Measurements from ENCODE around the gene FICD.

Gene FICD

DNA sequence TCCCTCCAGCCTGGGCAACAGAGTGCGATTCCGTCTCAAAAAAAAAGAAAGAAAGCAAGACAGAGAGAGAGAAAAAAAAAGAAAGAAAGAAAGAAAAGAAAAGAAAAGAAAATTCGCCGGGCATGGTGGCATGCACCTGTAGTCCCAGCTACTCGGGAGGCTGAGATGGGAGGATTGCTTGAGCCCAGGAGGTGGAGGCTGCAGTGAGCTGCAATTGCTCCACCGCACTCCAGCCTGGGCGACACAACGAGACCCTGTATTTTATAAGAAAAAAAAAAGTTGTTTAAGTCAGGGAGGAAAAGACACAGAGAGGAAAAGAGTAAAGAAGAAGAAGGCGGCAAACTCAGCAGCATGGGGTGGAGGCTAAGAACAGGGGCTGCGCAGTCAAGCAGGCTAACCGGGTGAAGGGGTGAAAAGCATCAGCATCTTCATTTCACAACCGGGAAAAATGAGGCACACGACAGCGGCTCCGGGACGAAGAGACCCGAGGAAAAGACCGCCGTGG is 557 bp upstream of the FICD start:
- peak overlapping the region; percentile 92 for H3K4me3 ChIP-seq (ENCODE audit: low read length)
- peaks cover 32% of the 10 kb centered on the region for H3K36me3 ChIP-seq (ENCODE audit: control insufficient read depth, low read length)
- H3K27ac ChIP-seq (ENCODE audit: low read depth, low read length): no peak overlapping the region
- 0 out of 2 replicates have a peak, but pooled peaks cover 9% of the 10 kb centered on the region for H3F3A ChIP-seq (ENCODE audit: control insufficient read depth, insufficient read depth)
- peak overlapping the region; percentile 59 for H3K4me2 ChIP-seq (ENCODE audit: low read length)
- peaks cover 4% of the 10 kb centered on the region; the same call in 1 of the 2 replicates for H4K20me1 ChIP-seq (ENCODE audit: control insufficient read depth, insufficient read depth, low read depth, low read length)
- TF ChIP-seq EZH2phosphoT487 (IDR thresholded peaks at IDR 0.05; ENCODE audit: borderline replicate concordance, low read length): no peak
- TF ChIP-seq, protein P1, sequence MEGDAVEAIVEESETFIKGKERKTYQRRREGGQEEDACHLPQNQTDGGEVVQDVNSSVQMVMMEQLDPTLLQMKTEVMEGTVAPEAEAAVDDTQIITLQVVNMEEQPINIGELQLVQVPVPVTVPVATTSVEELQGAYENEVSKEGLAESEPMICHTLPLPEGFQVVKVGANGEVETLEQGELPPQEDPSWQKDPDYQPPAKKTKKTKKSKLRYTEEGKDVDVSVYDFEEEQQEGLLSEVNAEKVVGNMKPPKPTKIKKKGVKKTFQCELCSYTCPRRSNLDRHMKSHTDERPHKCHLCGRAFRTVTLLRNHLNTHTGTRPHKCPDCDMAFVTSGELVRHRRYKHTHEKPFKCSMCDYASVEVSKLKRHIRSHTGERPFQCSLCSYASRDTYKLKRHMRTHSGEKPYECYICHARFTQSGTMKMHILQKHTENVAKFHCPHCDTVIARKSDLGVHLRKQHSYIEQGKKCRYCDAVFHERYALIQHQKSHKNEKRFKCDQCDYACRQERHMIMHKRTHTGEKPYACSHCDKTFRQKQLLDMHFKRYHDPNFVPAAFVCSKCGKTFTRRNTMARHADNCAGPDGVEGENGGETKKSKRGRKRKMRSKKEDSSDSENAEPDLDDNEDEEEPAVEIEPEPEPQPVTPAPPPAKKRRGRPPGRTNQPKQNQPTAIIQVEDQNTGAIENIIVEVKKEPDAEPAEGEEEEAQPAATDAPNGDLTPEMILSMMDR (IDR thresholded peaks at IDR 0.05; ENCODE audit: low read depth, low read length, poor library complexity, severe bottlenecking): no peak
- H3K79me2 ChIP-seq (ENCODE audit: control insufficient read depth, low read length): peaks cover 26% of the 10 kb centered on the region
- no peaks in the 10 kb centered on the region for H3K9me3 ChIP-seq (ENCODE audit: control insufficient read depth, insufficient read depth, low read length)
- H3K4me1 ChIP-seq (ENCODE audit: control insufficient read depth, low read length): peaks cover 47% of the 10 kb centered on the region
- H3K9me2 ChIP-seq (replicated peaks; ENCODE audit: control insufficient read depth, low read length): no peaks in the 10 kb centered on the region
- H3K27me3 ChIP-seq (ENCODE audit: control insufficient read depth, low read length): no peaks in the 10 kb centered on the region

DNA sequence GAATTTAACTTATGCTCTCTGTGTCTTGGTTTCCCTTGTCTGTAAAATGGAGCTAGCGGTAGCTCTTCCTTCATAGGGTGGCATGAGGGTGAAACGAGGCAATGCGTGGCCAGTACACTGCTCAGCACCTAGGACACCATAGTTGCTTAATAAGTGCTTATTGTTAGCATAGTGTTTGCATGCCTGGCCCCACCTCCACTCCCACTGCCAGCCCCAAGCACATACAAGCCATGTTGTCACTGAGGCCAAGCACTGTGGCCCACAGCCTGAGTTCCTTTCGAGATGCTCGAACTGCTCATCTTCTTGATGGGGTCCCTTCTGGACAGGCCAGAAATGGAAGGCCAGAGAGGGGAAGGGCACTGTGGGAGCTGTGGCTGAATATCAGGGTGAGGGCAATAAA is 839 bp downstream of the FICD start:
- Histone ChIP-seq H3K9me2 (replicated peaks; ENCODE audit: control insufficient read depth, low read length) (no peaks in the 10 kb centered on the region), H3K4me2 (ENCODE audit: low read length) (peak overlapping the region; percentile 84), H3K27ac (ENCODE audit: low read depth, low read length) (peak overlapping the region; percentile 57), H3K79me2 (ENCODE audit: control insufficient read depth, low read length) (peaks cover 31% of the 10 kb centered on the region), H3K4me1 (ENCODE audit: control insufficient read depth, low read length) (peaks cover 42% of the 10 kb centered on the region), H3K27me3 (ENCODE audit: control insufficient read depth, low read length) (no peaks in the 10 kb centered on the region), H3K4me3 (ENCODE audit: low read length) (peak overlapping the region; percentile 92), H4K20me1 (ENCODE audit: control insufficient read depth, insufficient read depth, low read depth, low read length) (peaks cover 4% of the 10 kb centered on the region; the same call in 1 of the 2 replicates), H3K9me3 (ENCODE audit: control insufficient read depth, insufficient read depth, low read length) (no peaks in the 10 kb centered on the region), H3F3A (ENCODE audit: control insufficient read depth, insufficient read depth) (peaks cover 20% of the 10 kb centered on the region), H3K36me3 (ENCODE audit: control insufficient read depth, low read length) (peaks cover 46% of the 10 kb centered on the region)
- TF ChIP-seq, protein P1 (IDR thresholded peaks at IDR 0.05; ENCODE audit: low read depth, low read length, poor library complexity, severe bottlenecking): no peak
- no peak for TF ChIP-seq EZH2phosphoT487 (IDR thresholded peaks at IDR 0.05; ENCODE audit: borderline replicate concordance, low read length)

DNA sequence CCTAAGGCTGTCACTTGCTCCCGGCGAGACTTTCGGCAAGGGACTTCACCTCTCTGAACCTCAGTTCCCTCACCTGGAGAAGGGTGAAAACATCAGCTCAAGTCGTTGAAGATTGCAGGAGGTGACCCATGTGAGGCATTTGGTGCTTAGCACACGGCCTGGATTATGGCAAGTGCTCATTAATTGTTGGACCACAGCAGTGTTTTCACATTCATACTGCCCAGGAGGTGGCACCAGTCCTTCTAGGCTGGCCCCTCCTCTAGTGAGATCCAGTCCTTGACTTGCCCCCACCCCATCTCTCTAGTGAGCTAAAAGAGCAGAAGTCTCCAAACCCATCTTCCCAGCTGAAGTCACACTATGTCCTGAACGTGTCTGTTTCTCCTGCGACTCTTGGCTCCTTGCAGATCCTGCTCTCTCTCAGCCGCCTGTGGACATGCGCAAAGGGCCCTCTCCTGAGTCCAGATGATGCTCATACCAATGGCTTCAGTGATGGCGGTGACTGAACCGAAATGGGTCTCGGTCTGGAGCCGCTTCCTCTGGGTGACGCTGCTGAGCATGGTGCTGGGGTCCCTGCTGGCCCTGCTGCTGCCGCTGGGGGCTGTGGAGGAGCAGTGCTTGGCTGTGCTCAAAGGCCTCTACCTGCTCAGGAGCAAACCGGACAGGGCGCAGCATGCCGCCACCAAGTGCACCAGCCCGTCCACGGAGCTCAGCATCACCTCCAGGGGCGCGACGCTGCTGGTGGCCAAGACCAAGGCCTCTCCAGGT is 1.6 kb downstream of the FICD start:
- H3K36me3 ChIP-seq (ENCODE audit: control insufficient read depth, low read length): peaks cover 54% of the 10 kb centered on the region
- no peaks in the 10 kb centered on the region for H3K27me3 ChIP-seq (ENCODE audit: control insufficient read depth, low read length)
- H3K4me3 ChIP-seq (ENCODE audit: low read length): peak overlapping the region; percentile 92
- H3K4me2 ChIP-seq (ENCODE audit: low read length): peak overlapping the region; percentile 84
- peaks cover 34% of the 10 kb centered on the region for H3K79me2 ChIP-seq (ENCODE audit: control insufficient read depth, low read length)
- H3F3A ChIP-seq (ENCODE audit: control insufficient read depth, insufficient read depth): peaks cover 23% of the 10 kb centered on the region
- H3K27ac ChIP-seq (ENCODE audit: low read depth, low read length): no peak overlapping the region
- no peaks in the 10 kb centered on the region for H3K9me2 ChIP-seq (replicated peaks; ENCODE audit: control insufficient read depth, low read length)
- no peak for TF ChIP-seq EZH2phosphoT487 (IDR thresholded peaks at IDR 0.05; ENCODE audit: borderline replicate concordance, low read length)
- TF ChIP-seq, protein P1 (IDR thresholded peaks at IDR 0.05; ENCODE audit: low read depth, low read length, poor library complexity, severe bottlenecking): no peak
- peaks cover 4% of the 10 kb centered on the region; the same call in 1 of the 2 replicates for H4K20me1 ChIP-seq (ENCODE audit: control insufficient read depth, insufficient read depth, low read depth, low read length)
- no peaks in the 10 kb centered on the region for H3K9me3 ChIP-seq (ENCODE audit: control insufficient read depth, insufficient read depth, low read length)
- H3K4me1 ChIP-seq (ENCODE audit: control insufficient read depth, low read length): peaks cover 34% of the 10 kb centered on the region

All from DOHH2 (cell line).